GM18858 (cell line): Measurements from ENCODE around the gene SPATA6L.
"Not testable (repeated sequence)": the region's sequence is repeated elsewhere in the genome, so short reads cannot be mapped to it uniquely, and the experiment has no call there.

Source experiments
- ATAC-seq: cut with Tn5 transposase; IDR thresholded peaks from one replicate; pipeline ENCODE4 v1.9.1; 2021; ENCODE audit not compliant: unreplicated experiment

SPATA6L gene

GRCh38 chr9:4640027-4640426 lies 26.3 kb downstream of the SPATA6L start:
- ATAC-seq: no peak

- ATAC-seq: no peak
Measured at GRCh38 chr9:4639420-4639819, 26.9 kb downstream of the SPATA6L start.

- ATAC-seq: no peak
Measured at GRCh38 chr9:4638968-4639367, 27.3 kb downstream of the SPATA6L start.

GRCh38 chr9:4630836-4631235 lies 35.4 kb downstream of the SPATA6L start:
- no peak for ATAC-seq

GRCh38 chr9:4622016-4622415 lies 44.3 kb downstream of the SPATA6L start:
- no peak for ATAC-seq

GRCh38 chr9:4620881-4621555 lies 45.3 kb downstream of the SPATA6L start:
- ATAC-seq: no peak

GRCh38 chr9:4620057-4620765 lies 46.1 kb downstream of the SPATA6L start:
- ATAC-seq: no peak

GRCh38 chr9:4618700-4619099 lies 47.6 kb downstream of the SPATA6L start:
- no peak for ATAC-seq

- no peak for ATAC-seq
Measured at GRCh38 chr9:4617752-4618151, 48.5 kb downstream of the SPATA6L start.

- ATAC-seq: no peak
Measured at GRCh38 chr9:4615778-4616177, 50.5 kb downstream of the SPATA6L start.

- ATAC-seq: no peak
Measured at GRCh38 chr9:4615251-4615650, 51.0 kb downstream of the SPATA6L start.

- no peak for ATAC-seq
Measured at GRCh38 chr9:4614627-4615026, 51.7 kb downstream of the SPATA6L start.

GRCh38 chr9:4606033-4606432 lies 60.2 kb downstream of the SPATA6L start:
- ATAC-seq: not testable (repeated sequence)

- ATAC-seq: peak; percentile 71
Measured at GRCh38 chr9:4604678-4605095, 61.6 kb downstream of the SPATA6L start.

GRCh38 chr9:4603830-4604229 lies 62.5 kb downstream of the SPATA6L start:
- ATAC-seq: no peak

- ATAC-seq: no peak
Measured at GRCh38 chr9:4600368-4600767, 65.9 kb downstream of the SPATA6L start.

- ATAC-seq: peak; percentile 54
Measured at GRCh38 chr9:4596165-4596922, 69.9 kb downstream of the SPATA6L start.

- ATAC-seq: no peak
Measured at GRCh38 chr9:4594994-4595393, 71.3 kb downstream of the SPATA6L start.

- ATAC-seq: no peak
Measured at GRCh38 chr9:4594545-4594944, 71.7 kb downstream of the SPATA6L start.

- no peak for ATAC-seq
Measured at GRCh38 chr9:4592886-4593285, 73.4 kb downstream of the SPATA6L start.

- no peak for ATAC-seq
Measured at GRCh38 chr9:4592295-4592694, 74.0 kb downstream of the SPATA6L start.

GRCh38 chr9:4591123-4591500 lies 75.2 kb downstream of the SPATA6L start:
- ATAC-seq: no peak
